Heart left ventricle (tissue), 13 donors: ENCODE measurements around the gene TF.

Experiments used
- CTCF ChIP-seq, 12 donors: fragments of 200-600 bp; sonication (generic) in 4 of 12; IDR thresholded peaks; one replicate each; pipeline versions ENCODE4 v1.5.0 to v1.8.0; 2018 to 2022; ENCODE audit warnings: antibody characterized with exemption in 12 of 12, mild to moderate bottlenecking in 5 of 12
- POLR2A ChIP-seq, 2 donors: fragments of 450-650 bp; IDR thresholded peaks; one replicate each; pipeline ENCODE4 v1.6.1; 2017; ENCODE audit warnings: antibody characterized with exemption in 2 of 2, mild to moderate bottlenecking in 2 of 2, moderate library complexity in 2 of 2
- donor health status: ischemic (EF 13 %, LVEDD 7.1; RV severe dilation, severe dysfunction).
- donor health status: DM: no; HTN: yes; CAD: no.
- donor health status: DM: no; HTN: no; CAD: no.
- donor health status: ischemic (EF 25% LVEDD 6.9; RV normal size, moderate dysfunction).
- donor health status: ischemic (EF 25% LVEDD 5.7; RV mildly dilated, moderate dysfunction).
- donor health status: ischemic (EF 35%, LVEDD 5.7; RV mildly dilated, moderate dysfunction).
- donor health status: nonischemic (EF 11% LVEDD 7.7; RV severe dilation, severe dysfunction).
- donor health status: DM: yes; HTN: yes; CAD: no.
- donor health status: PGD.
- donor health status: ischemic (EF 29% LVEDD 5.4; RV normal size, mild dysfunction).
- donor health status: nonischemic (EF 23%, LVEDD 6.1; RV moderate dilation, normal function).

GRCh38 chr3:133733226-133733625, 13.0 kb upstream of the TF start:
- TF ChIP-seq CTCF (IDR thresholded peaks at IDR 0.05) (no peak), POLR2A (IDR thresholded peaks at IDR 0.05) (no peak)
